ENCODE results near the gene EPHB2.

GRCh38 chr1:22696610-22697009 is 14.0 kb upstream of the EPHB2 start:
- TF ChIP-seq, protein P1, sequence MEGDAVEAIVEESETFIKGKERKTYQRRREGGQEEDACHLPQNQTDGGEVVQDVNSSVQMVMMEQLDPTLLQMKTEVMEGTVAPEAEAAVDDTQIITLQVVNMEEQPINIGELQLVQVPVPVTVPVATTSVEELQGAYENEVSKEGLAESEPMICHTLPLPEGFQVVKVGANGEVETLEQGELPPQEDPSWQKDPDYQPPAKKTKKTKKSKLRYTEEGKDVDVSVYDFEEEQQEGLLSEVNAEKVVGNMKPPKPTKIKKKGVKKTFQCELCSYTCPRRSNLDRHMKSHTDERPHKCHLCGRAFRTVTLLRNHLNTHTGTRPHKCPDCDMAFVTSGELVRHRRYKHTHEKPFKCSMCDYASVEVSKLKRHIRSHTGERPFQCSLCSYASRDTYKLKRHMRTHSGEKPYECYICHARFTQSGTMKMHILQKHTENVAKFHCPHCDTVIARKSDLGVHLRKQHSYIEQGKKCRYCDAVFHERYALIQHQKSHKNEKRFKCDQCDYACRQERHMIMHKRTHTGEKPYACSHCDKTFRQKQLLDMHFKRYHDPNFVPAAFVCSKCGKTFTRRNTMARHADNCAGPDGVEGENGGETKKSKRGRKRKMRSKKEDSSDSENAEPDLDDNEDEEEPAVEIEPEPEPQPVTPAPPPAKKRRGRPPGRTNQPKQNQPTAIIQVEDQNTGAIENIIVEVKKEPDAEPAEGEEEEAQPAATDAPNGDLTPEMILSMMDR (conservative IDR thresholded peaks at IDR 0.05; ENCODE audit: low read length) = no peak
- TF ChIP-seq EZH2phosphoT487 (IDR thresholded peaks at IDR 0.05; ENCODE audit: borderline replicate concordance, low read depth, low read length) = no peak
